Panc1 (cell line): ENCODE measurements around the gene ERGIC2. TPM values are rescaled to one million over a fixed set of nuclear protein-coding genes. Genes with fewer than 3 reads are reported as not detected.

Experiments
- ATAC-seq: fragments of 200-7000 bp; cut with Tn5 transposase; 2 replicates; pipeline ENCODE4 v1.9.1; 2020; ENCODE audit warnings: mild to moderate bottlenecking, moderate library complexity
- BruUV-seq: library from RNA; stranded (reverse); fragments of 400-500 nt; replicated peaks from 2 replicates; lab custom pipeline; 2021; lab: Mats Ljungman, UMichigan
- CTCF ChIA-PET: fragments of 300-600 bp; sonication (Branson Sonifier 250); formaldehyde crosslinking; loops from one replicate; lab custom pipeline; 2022; ENCODE audit warnings: antibody characterized with exemption; lab: Charles Lee
- POLR2A ChIA-PET: fragments of 300-600 bp; sonication (Branson Sonifier 250); formaldehyde crosslinking; loops from one replicate; lab custom pipeline; 2022; ENCODE audit warnings: antibody characterized with exemption; lab: Charles Lee
- DNase-seq: peaks from one replicate; pipeline ENCODE4 v3.0.0-alpha.2; 2010; ENCODE audit warnings: low read depth, low spot score
- H3K27ac ChIP-seq: 2 replicates; pipeline ENCODE4 v1.5.1; 2011; ENCODE audit warnings: mild to moderate bottlenecking, low read length, inconsistent platforms
- H3K27me3 ChIP-seq: fragments of 200-500 bp; sonication (Bioruptor generic); 2 replicates; pipeline ENCODE4 v1.6.0; 2014; ENCODE audit warnings: low read length, inconsistent platforms; ENCODE audit not compliant: control insufficient read depth, insufficient read depth
- H3K36me3 ChIP-seq: fragments of 200-500 bp; sonication (Bioruptor generic); 2 replicates; pipeline ENCODE4 v1.5.1; 2014; ENCODE audit warnings: inconsistent platforms, mild to moderate bottlenecking, low read length, moderate library complexity; ENCODE audit not compliant: control insufficient read depth, insufficient read depth
- H3K4me1 ChIP-seq: 2 replicates; pipeline ENCODE4 v1.5.1; 2011; ENCODE audit warnings: inconsistent platforms, mild to moderate bottlenecking, low read length, moderate library complexity; ENCODE audit not compliant: control insufficient read depth, insufficient read depth
- H3K4me3 ChIP-seq, 2 experiments: 2 replicates each; pipeline ENCODE4 v1.5.1; 2011 to 2012; ENCODE audit warnings: low read depth in 2 of 2, low read length in 2 of 2, mild to moderate bottlenecking in 2 of 2, inconsistent platforms in 1 of 2, moderate library complexity in 1 of 2
- H3K9me3 ChIP-seq: fragments of 200-500 bp; sonication (Bioruptor generic); 2 replicates; pipeline ENCODE4 v1.5.1; 2014; ENCODE audit warnings: low read depth, mild to moderate bottlenecking, inconsistent platforms, low read length, moderate library complexity; ENCODE audit not compliant: control insufficient read depth, insufficient read depth
- CTCF ChIP-seq: fragments of 450-650 bp; IDR thresholded peaks from 2 replicates; pipeline ENCODE4 v1.5.1; 2017; ENCODE audit warnings: mild to moderate bottlenecking
- POLR2AphosphoS5 ChIP-seq: IDR thresholded peaks from 2 replicates; pipeline ENCODE4 v1.6.1; 2012; ENCODE audit warnings: mild to moderate bottlenecking, low read depth, low read length, moderate library complexity
- REST ChIP-seq, 2 experiments: IDR thresholded peaks; 2 replicates each; pipeline ENCODE4 v1.6.1; 2011 to 2012; ENCODE audit warnings: low read depth in 2 of 2, control low read depth in 1 of 2, low read length in 1 of 2, mild to moderate bottlenecking in 1 of 2, moderate library complexity in 1 of 2; ENCODE audit not compliant: insufficient read depth in 1 of 2
- SIN3A ChIP-seq: IDR thresholded peaks from 2 replicates; pipeline ENCODE4 v1.6.1; 2012; ENCODE audit warnings: low read depth, mild to moderate bottlenecking, low read length, moderate library complexity, borderline replicate concordance; ENCODE audit not compliant: insufficient read depth
- TCF7L2 ChIP-seq: IDR thresholded peaks from 2 replicates; pipeline ENCODE4 v1.6.1; 2011; ENCODE audit warnings: mild to moderate bottlenecking, low read depth, low read length, inconsistent platforms
- in situ Hi-C: cut with HindIII; loops from 2 replicates; pipeline ENCODE4 v1.10.0; 2016; ENCODE audit warnings: low sequenced_read_pairs, low pct_unique_long_range_greater_than_20kb
- intact Hi-C: fragments of 100-400 bp; cut with micrococcal nuclease; formaldehyde crosslinking; loops from one replicate; pipeline ENCODE4 v1.10.0; 2022; ENCODE audit not compliant: unreplicated experiment
- total RNA-seq: library from RNA; stranded (reverse); gene quantifications from one replicate; pipeline ENCODE4 v1.2.1, GENCODE V29; 2021; ENCODE audit not compliant: unreplicated experiment

Gene ERGIC2
- total RNA-seq, 1 experiment from 2014 or later, result 90.2 TPM

- ATAC-seq, result no peak
- intact Hi-C loops (no loop called here), in situ Hi-C loops (no loop called here)
- POLR2A ChIA-PET, result no interaction called here
- CTCF ChIA-PET, result no interaction called here
- DNase-seq, result no peak
- H3K36me3 ChIP-seq, result no peaks in the 10 kb centered on the region; the same call in 1 of the 2 replicates
- no peak overlapping the region for H3K27ac ChIP-seq
- H3K4me3 ChIP-seq, result no peak overlapping the region
- H3K4me1 ChIP-seq, result no peaks in the 10 kb centered on the region
- BruUV-seq, result no TSS peak
- H3K27me3 ChIP-seq, result peaks cover 11% of the 10 kb centered on the region
- H3K9me3 ChIP-seq, result no peaks in the 10 kb centered on the region
- TF ChIP-seq SIN3A (no peak), REST (IDR thresholded peaks at IDR 0.05; ENCODE audit: insufficient read depth in 1 of 2, low read depth in 2 of 2, low read length in 1 of 2) (no peak), POLR2AphosphoS5 (no peak), CTCF (no peak), TCF7L2 (no peak)
Observed at GRCh38 chr12:29403991-29404390, 23.0 kb upstream of the ERGIC2 start.

- no TSS peak for BruUV-seq
- CTCF ChIA-PET, result no interaction called here
- POLR2A ChIA-PET, result no interaction called here
- DNase-seq (no peak), ATAC-seq (no peak)
- Histone ChIP-seq H3K9me3 (no peaks in the 10 kb centered on the region), H3K27ac (no peak overlapping the region), H3K4me3 (no peak overlapping the region), H3K27me3 (peaks cover 11% of the 10 kb centered on the region), H3K4me1 (no peaks in the 10 kb centered on the region), H3K36me3 (no peaks in the 10 kb centered on the region; the same call in 1 of the 2 replicates)
- TF ChIP-seq CTCF, result no peak
- no peak for TF ChIP-seq TCF7L2
- TF ChIP-seq POLR2AphosphoS5, result no peak
- TF ChIP-seq SIN3A, result no peak
- TF ChIP-seq REST (IDR thresholded peaks at IDR 0.05; ENCODE audit: insufficient read depth in 1 of 2, low read depth in 2 of 2, low read length in 1 of 2), result no peak
- intact Hi-C loops, result no loop called here
- in situ Hi-C loops, result no loop called here
Observed at GRCh38 chr12:29402437-29402836, 21.5 kb upstream of the ERGIC2 start.
